Sigmoid colon (tissue), 4 donors: Measurements from ENCODE around the gene DNAJC6.

ENCODE experiments used
- CTCF ChIP-seq, 4 experiments: fragments of 450-650 bp in 3 of 4; fragments of 200-600 bp in 1 of 4; IDR thresholded peaks; one replicate each; pipeline ENCODE4 v1.5.1; 2016 to 2019; ENCODE audit warnings: antibody characterized with exemption in 4 of 4, mild to moderate bottlenecking in 3 of 4, moderate library complexity in 2 of 4
- EP300 ChIP-seq, 4 donors: sonication (generic); formaldehyde crosslinking; IDR thresholded peaks; one replicate each; pipeline ENCODE4 v1.6.1; 2017; ENCODE audit warnings: antibody characterized with exemption in 4 of 4
- POLR2A ChIP-seq, 2 donors: fragments of 450-650 bp; IDR thresholded peaks; one replicate each; pipeline ENCODE4 v1.6.1; 2016; ENCODE audit warnings: antibody characterized with exemption in 2 of 2, mild to moderate bottlenecking in 2 of 2, moderate library complexity in 2 of 2
- POLR2AphosphoS5 ChIP-seq, 4 donors: sonication (generic); formaldehyde crosslinking; IDR thresholded peaks; one replicate each; pipeline ENCODE4 v1.6.1; 2017; ENCODE audit warnings: antibody characterized with exemption in 4 of 4

GRCh38 chr1:65434760-65435159, 125.4 kb downstream of the DNAJC6 start:
- TF ChIP-seq CTCF (IDR thresholded peaks at IDR 0.05) (no peak), EP300 (IDR thresholded peaks at IDR 0.05) (no peak), POLR2AphosphoS5 (IDR thresholded peaks at IDR 0.05) (no peak), POLR2A (IDR thresholded peaks at IDR 0.05) (no peak)
